Measurements from ENCODE around the gene TRIO.

TRIO gene

DNA sequence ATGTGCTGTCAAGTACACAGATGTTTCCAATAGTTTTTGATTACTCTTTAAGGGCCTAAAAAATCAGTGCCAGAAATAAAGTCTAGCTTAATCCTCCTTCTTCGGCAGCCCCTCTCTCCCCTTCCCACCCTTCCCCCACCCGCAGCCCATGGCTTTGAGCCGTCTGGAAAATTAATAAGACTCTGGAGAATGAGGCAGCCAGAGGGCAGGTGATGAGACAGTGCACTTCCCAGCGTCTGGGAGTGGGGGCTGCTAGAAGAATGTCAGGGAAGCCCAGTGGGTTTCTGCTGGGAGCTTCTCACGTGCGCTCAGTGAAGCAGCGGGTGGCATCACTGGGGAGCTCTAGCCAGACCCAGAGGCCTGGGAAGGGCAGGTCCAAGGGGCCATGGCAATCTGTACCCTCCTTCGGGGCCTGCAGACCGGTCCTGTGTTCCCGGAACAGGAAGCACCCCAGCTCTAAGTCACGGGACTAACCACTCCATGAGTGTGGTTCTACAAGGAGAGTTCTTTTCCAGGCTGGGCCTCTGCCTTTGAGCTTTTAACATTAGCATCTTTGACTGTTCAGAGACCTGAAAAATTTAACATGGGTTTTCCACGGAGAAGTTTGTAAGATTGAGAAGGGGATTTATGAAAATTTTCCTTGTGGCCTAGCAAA, 273.6 kb downstream of the TRIO start:
- no peak for TF ChIP-seq JUND (IDR thresholded peaks at IDR 0.05; ENCODE audit: low read depth)
- in situ Hi-C loops (cut with HindIII; ENCODE audit: low pct_unique_long_range_greater_than_20kb, low sequenced_read_pairs), result no loop called here

DNA sequence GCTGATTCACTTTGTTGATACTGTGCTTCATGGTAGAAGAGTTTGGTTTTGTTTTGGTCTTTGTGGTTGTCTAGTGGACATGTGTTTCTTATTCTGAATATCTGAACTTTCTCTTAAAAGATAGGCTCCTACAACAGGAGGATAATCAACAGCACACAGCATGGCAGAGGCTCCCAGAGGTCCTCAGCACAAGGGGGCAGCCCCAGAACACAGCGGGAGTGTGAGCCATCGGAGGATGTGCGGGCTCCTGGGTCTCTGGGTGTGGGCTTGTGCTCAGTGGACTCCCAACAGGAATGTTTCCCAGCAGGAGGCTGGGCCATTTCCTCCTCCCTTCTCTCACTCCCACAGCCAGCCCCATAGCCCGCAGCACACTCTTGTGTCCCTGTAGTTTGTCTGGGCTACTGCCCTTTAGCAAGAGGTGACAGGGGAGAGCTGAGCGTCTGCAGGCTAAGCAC, 274.2 kb downstream of the TRIO start:
- no peak for TF ChIP-seq JUND (IDR thresholded peaks at IDR 0.05; ENCODE audit: low read depth)
- in situ Hi-C loops (cut with HindIII; ENCODE audit: low pct_unique_long_range_greater_than_20kb, low sequenced_read_pairs), result no loop called here
- no peak for DNase-seq (ENCODE audit: low read depth in 1 of 2, low spot score in 1 of 2)

More for the DNA sequence above, 273.6 kb downstream of the TRIO start:
- DNase-seq (ENCODE audit: low read depth in 1 of 2, low spot score in 1 of 2), result no peak

DNA sequence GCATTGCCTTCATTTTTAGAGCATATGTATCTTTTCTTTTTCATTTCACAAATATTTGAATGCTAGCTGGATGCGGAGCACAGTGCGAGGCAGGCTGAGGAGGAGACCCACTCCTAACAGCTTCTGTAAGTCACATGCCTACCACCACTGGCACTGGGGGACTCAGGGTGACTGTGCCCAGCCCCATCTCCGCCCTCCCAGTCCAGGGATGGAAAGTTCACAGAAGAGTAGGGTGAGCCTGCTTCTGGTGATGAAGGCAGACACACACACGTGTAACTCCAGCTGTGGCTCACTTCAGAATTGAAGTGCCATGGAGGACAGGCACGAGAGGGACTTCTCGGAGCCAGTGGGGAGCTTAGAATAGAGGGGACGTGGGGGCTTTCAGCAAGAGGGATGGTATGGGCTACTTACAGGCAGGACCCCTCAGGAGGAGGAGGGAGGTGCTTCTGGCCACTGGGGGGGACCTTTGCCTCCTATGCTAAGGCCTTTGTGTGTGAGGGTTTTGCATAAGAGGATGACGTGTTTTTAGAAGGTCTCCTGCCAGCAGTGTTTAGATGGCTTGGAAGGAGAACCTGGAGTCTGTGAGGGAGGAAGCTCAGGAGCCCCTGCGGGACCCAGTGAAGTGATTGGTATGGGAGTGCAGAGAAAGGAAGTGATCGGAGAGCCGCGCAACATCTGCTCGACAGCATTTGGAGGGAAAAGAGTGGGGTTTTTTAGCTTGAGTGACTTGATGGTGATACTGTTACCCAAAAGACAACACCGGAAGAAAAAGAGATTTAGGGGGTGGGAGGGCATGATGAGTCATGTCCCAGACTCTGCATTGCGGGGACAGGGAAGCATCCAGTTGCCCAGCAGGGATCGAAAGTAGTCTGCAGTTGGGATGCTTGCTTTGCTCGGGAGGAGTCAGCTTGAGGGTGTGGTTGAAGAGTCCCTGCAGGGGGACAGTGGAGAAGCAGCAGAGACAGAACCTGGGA, 274.9 kb downstream of the TRIO start:
- TF ChIP-seq JUND (IDR thresholded peaks at IDR 0.05; ENCODE audit: low read depth), result no peak
- in situ Hi-C loops (cut with HindIII; ENCODE audit: low pct_unique_long_range_greater_than_20kb, low sequenced_read_pairs), result no loop called here
- no peak for DNase-seq (ENCODE audit: low read depth in 1 of 2, low spot score in 1 of 2)

DNA sequence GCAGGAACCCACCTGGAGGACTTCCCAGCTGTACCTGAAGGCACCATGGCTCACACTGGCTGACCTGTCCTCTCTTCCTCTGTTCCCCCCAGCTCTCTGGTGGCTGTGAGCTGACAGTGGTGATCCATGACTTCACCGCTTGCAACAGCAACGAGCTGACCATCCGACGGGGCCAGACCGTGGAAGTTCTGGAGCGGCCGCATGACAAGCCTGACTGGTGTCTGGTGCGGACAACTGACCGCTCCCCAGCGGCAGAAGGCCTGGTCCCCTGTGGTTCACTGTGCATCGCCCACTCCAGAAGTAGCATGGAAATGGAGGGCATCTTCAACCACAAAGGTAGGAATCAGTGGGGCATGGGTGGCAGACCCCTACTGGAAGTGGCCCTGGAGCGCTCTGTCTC, 276.5 kb downstream of the TRIO start:
- TF ChIP-seq JUND (IDR thresholded peaks at IDR 0.05; ENCODE audit: low read depth), result no peak
- no peak for DNase-seq (ENCODE audit: low read depth in 1 of 2, low spot score in 1 of 2)
- in situ Hi-C loops (cut with HindIII; ENCODE audit: low pct_unique_long_range_greater_than_20kb, low sequenced_read_pairs), result no loop called here

DNA sequence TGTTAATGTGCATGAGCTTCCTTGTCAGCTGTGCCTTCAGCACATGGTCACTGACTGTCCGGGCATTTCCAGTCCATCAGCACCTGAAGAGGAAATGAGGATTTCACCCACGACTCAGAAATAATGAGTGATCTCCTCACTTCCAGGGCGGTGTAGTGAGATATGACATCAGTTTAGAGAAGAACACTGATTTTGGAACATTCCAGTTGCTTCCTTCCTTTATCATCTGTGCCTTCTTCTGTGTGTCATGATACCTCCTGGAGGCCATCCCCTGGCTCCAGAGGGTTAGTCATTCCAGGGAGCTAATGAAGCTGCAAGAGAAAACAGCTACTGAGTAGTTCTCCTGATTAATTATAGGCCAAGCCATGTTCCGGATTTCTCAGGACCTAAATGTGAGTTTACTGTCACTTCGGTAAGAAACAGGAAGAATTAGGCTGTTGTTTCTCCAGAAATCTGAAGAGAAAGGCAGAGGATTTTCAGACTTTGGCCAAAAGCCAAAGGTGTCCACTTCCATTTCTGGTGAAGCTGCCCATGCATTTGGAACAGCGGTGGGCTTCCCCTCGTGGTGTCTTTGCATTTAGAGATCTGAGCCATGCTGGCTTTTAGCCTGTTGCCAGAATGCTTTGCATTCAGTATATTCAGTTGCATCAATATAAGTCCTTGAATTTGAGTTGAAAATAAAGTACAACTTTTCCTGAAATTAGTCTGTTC, 277.1 kb downstream of the TRIO start:
- DNase-seq (ENCODE audit: low read depth in 1 of 2, low spot score in 1 of 2), result no peak
- TF ChIP-seq JUND (IDR thresholded peaks at IDR 0.05; ENCODE audit: low read depth), result no peak
- in situ Hi-C loops (cut with HindIII; ENCODE audit: low pct_unique_long_range_greater_than_20kb, low sequenced_read_pairs), result no loop called here

DNA sequence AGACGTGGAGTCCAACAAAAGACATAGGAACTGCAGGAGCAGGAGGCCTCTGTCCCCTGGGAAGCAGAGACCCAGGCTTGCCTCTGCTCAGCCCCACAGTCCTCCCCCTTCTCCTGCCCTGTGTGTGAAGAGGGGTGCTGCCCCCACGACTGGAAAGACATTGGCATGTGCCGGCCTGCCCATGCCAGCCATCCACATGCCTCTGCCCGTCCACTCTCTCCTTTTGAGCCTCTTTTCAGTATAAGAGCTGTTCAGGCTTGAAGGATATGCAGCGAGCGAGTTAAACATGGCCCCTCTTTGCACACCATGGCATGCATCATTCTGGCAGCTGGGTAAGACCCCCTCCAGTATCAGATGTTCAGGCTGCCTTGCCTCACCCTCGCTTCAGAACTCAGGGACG, 278.7 kb downstream of the TRIO start:
- no peak for DNase-seq (ENCODE audit: low read depth in 1 of 2, low spot score in 1 of 2)
- TF ChIP-seq JUND (IDR thresholded peaks at IDR 0.05; ENCODE audit: low read depth), result no peak
- in situ Hi-C loops (cut with HindIII; ENCODE audit: low pct_unique_long_range_greater_than_20kb, low sequenced_read_pairs), result no loop called here

DNA sequence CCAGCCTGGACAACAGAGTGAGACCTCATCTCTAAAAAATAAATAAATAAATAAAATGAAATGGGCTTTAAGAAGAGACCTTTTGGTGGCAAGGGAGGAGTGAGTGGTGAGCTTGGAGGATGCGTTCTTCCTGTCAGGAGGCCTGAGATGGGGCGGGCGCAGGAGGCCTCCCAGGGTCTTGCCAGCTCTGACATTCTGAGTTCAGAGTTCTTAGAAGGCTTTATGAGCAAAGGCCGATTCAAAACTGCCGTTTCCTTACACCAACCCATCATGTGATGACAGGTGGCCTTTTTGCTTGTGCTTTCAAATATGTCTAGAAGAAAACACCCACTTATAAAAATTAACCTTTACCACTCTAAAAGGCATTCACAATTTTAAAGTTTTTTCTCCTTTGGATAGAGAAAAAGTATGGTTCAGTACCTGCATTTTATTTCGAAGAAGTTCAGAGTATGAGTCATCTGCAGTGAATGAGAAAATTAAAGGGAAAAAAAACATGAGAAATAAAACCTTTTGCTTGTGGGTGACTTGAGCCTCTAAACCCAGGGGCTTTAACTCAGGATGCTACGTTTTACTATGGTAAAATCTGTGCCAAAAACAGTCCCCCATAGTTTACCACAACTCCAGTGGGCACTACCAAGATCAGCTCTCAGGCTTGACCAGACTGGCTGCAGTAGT, 281.0 kb downstream of the TRIO start:
- DNase-seq (ENCODE audit: low read depth in 1 of 2, low spot score in 1 of 2), result no peak
- in situ Hi-C loops (cut with HindIII; ENCODE audit: low pct_unique_long_range_greater_than_20kb, low sequenced_read_pairs), result no loop called here
- TF ChIP-seq JUND (IDR thresholded peaks at IDR 0.05; ENCODE audit: low read depth), result no peak

DNA sequence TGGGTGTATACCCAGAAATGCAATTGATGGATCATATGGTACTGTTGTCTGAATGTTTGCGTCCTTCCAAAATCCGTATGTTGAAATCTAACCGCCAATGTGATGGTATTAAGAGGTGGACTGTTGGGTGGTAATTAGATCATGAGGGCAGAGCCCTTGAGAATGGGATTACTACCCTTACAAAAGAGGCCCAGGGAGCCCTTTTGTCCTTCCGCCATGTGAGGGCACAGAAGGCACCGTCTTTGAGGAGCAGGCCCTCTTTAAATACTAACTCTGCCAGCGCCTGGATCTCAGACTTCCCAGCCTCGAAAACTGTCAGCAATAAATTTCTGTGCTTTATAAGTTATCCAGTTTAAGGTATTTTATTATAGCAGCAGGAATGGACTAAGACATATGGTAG, 282.4 kb downstream of the TRIO start:
- DNase-seq (ENCODE audit: low read depth in 1 of 2, low spot score in 1 of 2), result no peak
- TF ChIP-seq JUND (IDR thresholded peaks at IDR 0.05; ENCODE audit: low read depth), result no peak
- in situ Hi-C loops (cut with HindIII; ENCODE audit: low pct_unique_long_range_greater_than_20kb, low sequenced_read_pairs), result no loop called here

DNA sequence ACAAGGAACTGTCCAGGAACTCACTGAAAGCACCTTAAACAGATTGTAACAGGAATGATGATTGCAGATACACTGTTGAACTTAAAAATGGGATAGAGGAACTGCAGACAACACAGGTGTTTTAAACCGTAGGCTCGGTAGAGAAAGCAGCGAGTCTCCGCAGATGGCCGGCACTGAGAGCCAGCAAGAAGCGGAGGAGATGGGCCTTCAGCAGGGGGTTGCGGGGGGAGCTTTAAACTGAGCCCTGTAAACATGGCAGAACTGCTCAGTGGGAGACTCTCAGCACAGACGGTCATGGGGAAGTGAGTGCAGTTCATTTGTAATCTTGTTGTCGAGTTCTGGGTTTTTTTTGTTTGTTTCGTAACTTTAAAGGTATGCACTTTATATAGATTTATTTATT, 283.4 kb downstream of the TRIO start:
- no peak for TF ChIP-seq JUND (IDR thresholded peaks at IDR 0.05; ENCODE audit: low read depth)
- in situ Hi-C loops (cut with HindIII; ENCODE audit: low pct_unique_long_range_greater_than_20kb, low sequenced_read_pairs), result no loop called here
- DNase-seq (ENCODE audit: low read depth in 1 of 2, low spot score in 1 of 2), result no peak

DNA sequence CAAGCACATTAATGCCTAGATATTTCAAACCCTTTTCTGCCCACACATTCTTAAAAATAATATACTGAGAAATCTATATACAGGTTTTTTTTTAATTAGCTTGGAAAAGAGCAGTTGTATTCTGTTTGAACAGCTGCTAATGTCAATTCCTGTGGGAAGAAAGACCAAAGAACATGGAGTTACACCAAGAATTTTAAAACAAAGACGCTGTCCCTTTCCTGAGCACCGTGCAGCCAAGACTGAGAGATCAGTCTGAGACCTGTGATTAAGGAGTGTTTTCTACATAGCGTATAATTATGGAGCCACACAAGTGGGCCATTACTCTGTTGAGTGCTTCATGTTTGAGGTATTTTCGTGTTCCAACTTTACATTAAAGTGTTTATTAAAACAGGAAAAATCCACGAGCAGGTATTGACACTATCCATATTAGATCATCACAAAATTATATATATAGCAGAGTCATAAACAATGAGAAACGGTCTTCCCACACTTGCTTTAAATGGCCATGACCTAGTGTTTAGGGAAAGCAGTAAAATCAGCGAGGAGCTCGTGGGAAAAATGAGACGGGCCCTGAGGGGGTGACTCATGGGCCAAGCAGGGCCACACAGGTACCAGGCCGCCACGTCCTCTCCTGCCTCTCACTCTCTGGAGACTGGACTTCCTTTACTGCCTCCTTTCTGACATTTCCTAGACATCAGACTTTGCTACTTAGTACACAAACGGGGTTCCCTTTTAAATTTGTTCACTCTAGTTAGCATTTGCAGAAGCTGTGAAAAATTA, 285.4 kb downstream of the TRIO start:
- TF ChIP-seq JUND (IDR thresholded peaks at IDR 0.05; ENCODE audit: low read depth), result no peak
- in situ Hi-C loops (cut with HindIII; ENCODE audit: low pct_unique_long_range_greater_than_20kb, low sequenced_read_pairs), result no loop called here
- no peak for DNase-seq (ENCODE audit: low read depth in 1 of 2, low spot score in 1 of 2)

DNA sequence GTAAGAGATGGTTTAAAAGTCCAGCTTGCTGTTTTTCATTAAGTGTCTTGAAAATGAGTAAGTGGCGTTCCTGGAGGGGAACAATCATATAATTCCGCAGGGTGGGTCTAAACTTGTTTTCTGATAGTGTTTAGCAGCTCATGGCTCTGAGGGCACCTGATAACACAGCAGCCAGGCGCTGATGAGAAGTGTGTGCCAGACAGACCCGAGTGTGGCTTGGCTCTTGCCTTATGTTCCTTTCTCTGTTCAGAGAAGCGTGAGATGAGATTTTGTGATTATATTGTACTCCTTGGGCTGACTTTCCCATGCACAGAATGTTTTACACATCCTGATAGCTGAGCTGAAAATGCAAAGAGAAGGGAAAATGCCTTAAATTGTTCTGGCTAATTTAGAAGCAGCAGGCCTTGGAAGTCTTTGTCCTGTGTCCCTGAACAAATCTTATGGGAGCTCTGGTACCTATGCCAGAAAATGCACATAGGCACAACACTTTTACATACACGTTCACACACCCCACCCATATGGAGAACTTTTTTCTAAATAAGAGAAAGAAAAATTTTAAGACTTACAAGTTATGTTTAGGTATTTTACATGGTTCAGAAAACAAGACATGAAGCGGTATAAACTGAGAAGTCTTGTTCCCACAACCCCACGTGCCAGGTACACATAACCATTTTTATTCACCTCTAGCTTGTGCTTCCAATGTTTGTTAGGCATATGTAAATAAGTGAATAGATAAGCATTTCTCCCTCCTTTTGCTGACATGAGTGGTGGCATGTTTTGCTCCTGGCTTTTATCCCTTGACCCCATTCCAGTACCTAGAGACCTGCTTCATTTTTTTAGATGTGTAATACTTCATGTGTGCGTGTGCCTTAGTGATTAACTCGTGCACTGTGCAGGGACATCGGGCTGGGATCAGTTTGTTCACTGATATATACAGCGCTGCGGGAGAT, 286.2 kb downstream of the TRIO start:
- TF ChIP-seq JUND (IDR thresholded peaks at IDR 0.05; ENCODE audit: low read depth), result no peak
- no peak for DNase-seq (ENCODE audit: low read depth in 1 of 2, low spot score in 1 of 2)
- in situ Hi-C loops (cut with HindIII; ENCODE audit: low pct_unique_long_range_greater_than_20kb, low sequenced_read_pairs), result no loop called here

Data from T47D (cell line).